OCI-LY7 (cell line): ENCODE measurements around the gene HS3ST1. TPM values are rescaled to one million over a fixed set of nuclear protein-coding genes. Genes with fewer than 3 reads are reported as not detected.

Experiments
- BruUV-seq: library from RNA; stranded (reverse); fragments of 400-500 nt; replicated peaks from 2 replicates; lab custom pipeline; 2021; lab: Mats Ljungman, UMichigan
- CTCF ChIA-PET: fragments of 300-600 bp; sonication (Branson Sonifier 250); formaldehyde crosslinking; loops from one replicate; lab custom pipeline; 2022; ENCODE audit warnings: antibody characterized with exemption; ENCODE audit not compliant: unreplicated experiment; lab: Charles Lee
- POLR2A ChIA-PET: fragments of 300-600 bp; sonication (Branson Sonifier 250); formaldehyde crosslinking; loops from one replicate; lab custom pipeline; 2022; ENCODE audit warnings: antibody characterized with exemption; lab: Charles Lee
- DNase-seq: peaks from one replicate; pipeline ENCODE4 v3.0.0-alpha.2; 2015; ENCODE audit warnings: low spot score
- H2AFZ ChIP-seq: fragments of 200-600 bp; sonication (generic), shearing (Covaris generic); 2 replicates; pipeline ENCODE4 v1.6.1; 2014; ENCODE audit warnings: mild to moderate bottlenecking, antibody characterized with exemption, low read length, moderate library complexity
- H3K27ac ChIP-seq: fragments of 200-600 bp; sonication (generic); 2 replicates; pipeline ENCODE4 v1.5.1; 2014; ENCODE audit warnings: mixed run types, low read depth, mild to moderate bottlenecking, moderate library complexity, low read length, inconsistent platforms; ENCODE audit not compliant: poor library complexity, severe bottlenecking
- H3K36me3 ChIP-seq: fragments of 200-600 bp; sonication (generic); 2 replicates; pipeline ENCODE4 v1.6.1; 2014; ENCODE audit warnings: mild to moderate bottlenecking, antibody characterized with exemption, low read length, moderate library complexity, mixed read lengths; ENCODE audit not compliant: insufficient read depth
- H3K4me1 ChIP-seq: fragments of 200-600 bp; sonication (generic); 2 replicates; pipeline ENCODE4 v1.5.1; 2014; ENCODE audit warnings: mild to moderate bottlenecking, low read length; ENCODE audit not compliant: insufficient read depth, poor library complexity, severe bottlenecking
- H3K4me2 ChIP-seq: fragments of 200-600 bp; sonication (generic); 2 replicates; pipeline ENCODE4 v1.6.1; 2014; ENCODE audit warnings: mild to moderate bottlenecking, low read length
- H3K4me3 ChIP-seq: fragments of 200-600 bp; sonication (generic); 2 replicates; pipeline ENCODE4 v1.5.1; 2014; ENCODE audit warnings: mild to moderate bottlenecking, low read depth, low read length; ENCODE audit not compliant: poor library complexity, severe bottlenecking
- H3K79me2 ChIP-seq: fragments of 200-600 bp; sonication (generic); 2 replicates; pipeline ENCODE4 v1.6.1; 2016; ENCODE audit warnings: low read depth, mild to moderate bottlenecking, low read length, moderate library complexity, mixed read lengths; ENCODE audit not compliant: insufficient read depth
- H3K9me2 ChIP-seq: fragments of 200-600 bp; sonication (generic); 2 replicates; pipeline ENCODE4 v1.6.1; 2016; ENCODE audit warnings: mild to moderate bottlenecking, low read length, mixed read lengths; ENCODE audit not compliant: insufficient read depth
- H3K9me3 ChIP-seq: fragments of 200-600 bp; sonication (generic); 2 replicates; pipeline ENCODE4 v1.6.1; 2014; ENCODE audit warnings: mild to moderate bottlenecking, mixed run types, low read length, mixed read lengths
- H4K20me1 ChIP-seq: fragments of 200-600 bp; sonication (generic); 2 replicates; pipeline ENCODE4 v1.6.1; 2014; ENCODE audit warnings: mild to moderate bottlenecking, antibody characterized with exemption, low read length, moderate library complexity, mixed read lengths; ENCODE audit not compliant: insufficient read depth
- CTCF ChIP-seq: fragments of 200-600 bp; sonication (generic); conservative IDR thresholded peaks from 2 replicates; pipeline ENCODE4 v1.5.1; 2014; ENCODE audit warnings: mild to moderate bottlenecking, antibody characterized with exemption, low read length, moderate library complexity, mixed read lengths
- EZH2phosphoT487 ChIP-seq: fragments of 200-600 bp; sonication (generic); IDR thresholded peaks from 2 replicates; pipeline ENCODE4 v1.6.1; 2018; ENCODE audit warnings: low read depth, borderline replicate concordance, mild to moderate bottlenecking, mixed run types, antibody characterized with exemption, low read length, moderate library complexity, mixed read lengths
- intact Hi-C: fragments of 100-400 bp; cut with micrococcal nuclease; formaldehyde crosslinking; loops from one replicate; pipeline ENCODE4 v1.10.0; 2022; ENCODE audit not compliant: unreplicated experiment
- total RNA-seq, 2 experiments: library from RNA; depleted of rRNA in 1 of 2; stranded (reverse); fragments of >200 nt in 1 of 2; shearing (Covaris generic) in 1 of 2; gene quantifications; 2 replicates each; pipeline ENCODE4 v1.2.3, GENCODE V29; 2014 to 2022

HS3ST1 gene
- total RNA-seq, 2 experiments from 2014 or later, result not detected

- intact Hi-C loops, result no loop called here
- no peak overlapping the region for H3K4me3 ChIP-seq
- ChIA-PET POLR2A (interaction anchor here (0.8 kb wide), 1 partner anchor 13 kb away, joined by 5 read pairs; no protein-coding TSS in a partner anchor), CTCF (no interaction called here)
- DNase-seq, result no peak
- H3K4me1 ChIP-seq, result no peaks in the 10 kb centered on the region
- H3K4me2 ChIP-seq, result no peak overlapping the region
- H3K9me2 ChIP-seq, result no peaks in the 10 kb centered on the region
- H2AFZ ChIP-seq, result no peak overlapping the region
- no peaks in the 10 kb centered on the region for H3K9me3 ChIP-seq
- H4K20me1 ChIP-seq, result no peaks in the 10 kb centered on the region
- no peak for TF ChIP-seq EZH2phosphoT487
- no peak for TF ChIP-seq CTCF
- no peaks in the 10 kb centered on the region for H3K36me3 ChIP-seq
- BruUV-seq, result no TSS peak
- no peaks in the 10 kb centered on the region for H3K79me2 ChIP-seq
- H3K27ac ChIP-seq, result no peak overlapping the region
Measured at GRCh38 chr4:11402192-11402591, 26.5 kb downstream of the HS3ST1 start.

- Histone ChIP-seq H3K4me3 (no peak overlapping the region), H3K4me1 (no peaks in the 10 kb centered on the region), H3K27ac (no peak overlapping the region), H3K9me3 (no peaks in the 10 kb centered on the region), H2AFZ (no peak overlapping the region), H3K9me2 (no peaks in the 10 kb centered on the region), H3K36me3 (no peaks in the 10 kb centered on the region), H4K20me1 (no peaks in the 10 kb centered on the region), H3K79me2 (no peaks in the 10 kb centered on the region), H3K4me2 (no peak overlapping the region)
- no peak for DNase-seq
- CTCF ChIA-PET, result no interaction called here
- BruUV-seq, result no TSS peak
- intact Hi-C loops, result no loop called here
- POLR2A ChIA-PET, result no interaction called here
- TF ChIP-seq EZH2phosphoT487 (no peak), CTCF (no peak)
Measured at GRCh38 chr4:11399461-11399971, 29.2 kb downstream of the HS3ST1 start.

GRCh38 chr4:11397819-11398610 is 30.7 kb downstream of the HS3ST1 start:
- no peak for DNase-seq
- Histone ChIP-seq H3K4me3 (no peak overlapping the region), H3K27ac (no peak overlapping the region), H3K36me3 (no peaks in the 10 kb centered on the region), H3K9me2 (no peaks in the 10 kb centered on the region), H3K79me2 (no peaks in the 10 kb centered on the region), H3K4me1 (no peaks in the 10 kb centered on the region), H3K9me3 (no peaks in the 10 kb centered on the region), H4K20me1 (no peaks in the 10 kb centered on the region), H2AFZ (no peak overlapping the region), H3K4me2 (no peak overlapping the region)
- CTCF ChIA-PET, result no interaction called here
- intact Hi-C loops, result no loop called here
- POLR2A ChIA-PET, result no interaction called here
- no TSS peak for BruUV-seq
- TF ChIP-seq EZH2phosphoT487, result no peak
- TF ChIP-seq CTCF, result no peak
